Gastroesophageal sphincter (tissue), 3 donors: ENCODE data around the gene ZNF146.

Source experiments
- EP300 ChIP-seq: sonication (generic); formaldehyde crosslinking; IDR thresholded peaks from one replicate; pipeline ENCODE4 v1.6.1; 2017; ENCODE audit warnings: antibody characterized with exemption, mild to moderate bottlenecking
- POLR2AphosphoS5 ChIP-seq: sonication (generic); formaldehyde crosslinking; IDR thresholded peaks from one replicate; pipeline ENCODE4 v1.6.1; 2017; ENCODE audit warnings: antibody characterized with exemption
- TF ChIP-seq, protein P1 (sequence below), 4 experiments: fragments of 200-600 bp in 2 of 4; fragments of 450-650 bp in 2 of 4; sonication (generic) in 1 of 4; IDR thresholded peaks; one replicate each; pipeline ENCODE4 v1.5.1; 2017 to 2019; ENCODE audit warnings: antibody characterized with exemption in 4 of 4, mild to moderate bottlenecking in 2 of 4, moderate library complexity in 2 of 4

GRCh38 chr19:36257520-36257876 lies 42.6 kb downstream of the ZNF146 start:
- TF ChIP-seq, protein P1, sequence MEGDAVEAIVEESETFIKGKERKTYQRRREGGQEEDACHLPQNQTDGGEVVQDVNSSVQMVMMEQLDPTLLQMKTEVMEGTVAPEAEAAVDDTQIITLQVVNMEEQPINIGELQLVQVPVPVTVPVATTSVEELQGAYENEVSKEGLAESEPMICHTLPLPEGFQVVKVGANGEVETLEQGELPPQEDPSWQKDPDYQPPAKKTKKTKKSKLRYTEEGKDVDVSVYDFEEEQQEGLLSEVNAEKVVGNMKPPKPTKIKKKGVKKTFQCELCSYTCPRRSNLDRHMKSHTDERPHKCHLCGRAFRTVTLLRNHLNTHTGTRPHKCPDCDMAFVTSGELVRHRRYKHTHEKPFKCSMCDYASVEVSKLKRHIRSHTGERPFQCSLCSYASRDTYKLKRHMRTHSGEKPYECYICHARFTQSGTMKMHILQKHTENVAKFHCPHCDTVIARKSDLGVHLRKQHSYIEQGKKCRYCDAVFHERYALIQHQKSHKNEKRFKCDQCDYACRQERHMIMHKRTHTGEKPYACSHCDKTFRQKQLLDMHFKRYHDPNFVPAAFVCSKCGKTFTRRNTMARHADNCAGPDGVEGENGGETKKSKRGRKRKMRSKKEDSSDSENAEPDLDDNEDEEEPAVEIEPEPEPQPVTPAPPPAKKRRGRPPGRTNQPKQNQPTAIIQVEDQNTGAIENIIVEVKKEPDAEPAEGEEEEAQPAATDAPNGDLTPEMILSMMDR (IDR thresholded peaks at IDR 0.05) = no peak
- TF ChIP-seq POLR2AphosphoS5 (no peak), EP300 (no peak)
